ENCODE data around the gene BOD1L1.
"Not testable (repeated sequence)": the region's sequence is repeated elsewhere in the genome, so short reads cannot be mapped to it uniquely, and the experiment has no call there.

BOD1L1 gene

DNA sequence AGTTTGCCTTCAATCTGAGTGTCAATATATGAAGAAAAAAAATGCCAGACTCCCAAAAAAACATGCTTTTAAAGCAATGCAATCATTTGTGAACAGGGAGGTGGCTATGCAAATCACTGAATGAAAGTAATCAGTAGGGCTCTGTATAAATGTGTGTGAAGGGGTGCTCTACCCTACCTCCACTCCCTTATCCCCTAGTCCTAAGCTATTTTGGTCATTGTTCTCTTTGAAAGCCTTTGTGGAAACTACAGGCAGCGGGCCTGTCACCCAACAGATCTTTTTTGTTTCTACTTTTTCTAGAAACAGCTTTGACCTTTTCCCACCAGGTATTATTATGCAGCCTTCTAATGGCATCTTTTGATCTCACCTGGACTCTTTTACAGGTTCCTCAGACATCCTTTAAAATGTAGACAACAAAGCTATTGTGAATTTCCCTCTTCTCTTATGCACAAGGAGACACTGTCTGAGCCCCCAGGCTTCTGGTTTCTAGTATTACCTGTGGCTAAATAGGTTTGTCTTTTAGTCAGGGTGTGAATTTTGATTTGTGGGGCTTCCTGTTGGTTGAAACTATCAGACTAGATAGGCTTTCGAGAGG, 9.2 kb downstream of the BOD1L1 start:
- DNase-seq = no peak

DNA sequence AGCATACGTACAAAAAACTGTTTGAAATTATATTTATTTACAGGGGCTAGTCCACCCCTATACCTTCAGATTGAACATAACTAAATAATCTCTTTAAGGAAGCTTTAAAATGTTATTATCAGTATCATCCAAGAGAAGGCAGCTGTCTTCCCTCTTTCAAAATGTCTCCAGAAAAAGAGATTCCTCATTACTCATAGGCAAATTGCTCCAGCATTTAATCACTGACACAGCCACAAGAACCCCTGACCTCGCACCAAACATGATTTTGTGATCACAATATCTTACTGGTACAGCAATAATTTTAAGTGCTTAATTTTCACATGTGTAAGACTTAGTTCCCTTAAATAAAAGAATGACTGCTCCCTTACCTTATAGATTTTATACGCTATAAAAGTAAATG, 9.7 kb downstream of the BOD1L1 start:
- DNase-seq = no peak

- DNase-seq = no peak
Measured at GRCh38 chr4:13616597-13616996, 10.9 kb downstream of the BOD1L1 start.

- no peak for DNase-seq
Measured at GRCh38 chr4:13615161-13615560, 12.4 kb downstream of the BOD1L1 start.

GRCh38 chr4:13612569-13612968, 15.0 kb downstream of the BOD1L1 start:
- DNase-seq = no peak

GRCh38 chr4:13611283-13611842, 16.2 kb downstream of the BOD1L1 start:
- no peak for DNase-seq

DNA sequence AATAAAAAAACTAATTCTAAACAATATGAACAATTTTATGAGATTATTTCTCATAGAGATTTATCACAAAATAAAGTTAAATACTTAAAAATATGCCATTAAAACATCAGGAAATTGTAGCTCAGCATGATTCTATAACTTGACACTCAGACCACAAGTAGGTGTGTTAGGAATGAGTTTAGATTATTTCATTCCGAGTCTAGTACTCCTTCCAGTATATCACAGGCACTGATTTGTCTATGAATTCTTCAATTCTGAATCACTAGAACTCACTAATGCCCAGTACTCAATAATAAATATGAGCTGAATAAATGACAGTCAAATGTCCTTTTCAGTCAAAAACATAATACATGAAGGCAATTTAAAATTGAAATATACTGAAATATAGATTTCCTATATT, 22.2 kb downstream of the BOD1L1 start:
- no peak for DNase-seq

DNA sequence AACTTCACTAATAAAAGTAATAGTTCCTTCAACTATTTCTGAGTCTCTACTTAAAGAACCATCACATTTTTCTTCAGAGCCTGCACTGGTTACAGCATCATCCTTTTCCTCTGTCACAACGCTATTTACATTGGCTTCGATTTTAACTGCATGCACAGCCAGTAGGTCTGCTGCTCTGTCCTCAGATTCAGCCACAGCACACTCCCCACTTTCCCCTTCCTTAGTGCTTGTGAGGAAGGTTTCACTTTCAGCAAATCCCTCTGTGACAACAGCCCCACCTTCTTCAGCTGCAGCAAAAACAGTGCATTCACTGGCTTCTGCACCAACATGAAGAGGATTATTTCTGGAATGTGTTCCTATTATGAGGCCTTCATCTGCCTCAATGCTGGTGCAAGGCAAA, 25.7 kb downstream of the BOD1L1 start:
- DNase-seq = no peak

DNA sequence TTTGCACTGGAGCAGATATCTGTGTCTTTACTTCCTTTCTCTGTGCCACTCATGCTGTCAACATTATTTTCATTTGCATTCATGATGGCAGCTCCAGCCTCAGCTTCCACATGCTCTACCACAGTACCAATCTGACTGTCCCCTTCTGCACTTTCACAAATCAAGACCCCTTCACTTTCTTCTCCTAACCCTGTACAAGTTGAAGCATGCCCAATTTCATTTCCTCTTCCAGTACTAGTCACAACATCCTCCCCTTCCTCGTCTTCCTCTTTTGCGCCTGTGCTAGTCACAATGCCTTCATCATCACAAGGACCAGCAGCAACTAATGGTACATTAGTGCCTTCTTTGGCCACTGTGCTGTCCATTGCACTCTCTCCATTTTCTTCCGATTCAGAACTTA, 26.5 kb downstream of the BOD1L1 start:
- no peak for DNase-seq

DNA sequence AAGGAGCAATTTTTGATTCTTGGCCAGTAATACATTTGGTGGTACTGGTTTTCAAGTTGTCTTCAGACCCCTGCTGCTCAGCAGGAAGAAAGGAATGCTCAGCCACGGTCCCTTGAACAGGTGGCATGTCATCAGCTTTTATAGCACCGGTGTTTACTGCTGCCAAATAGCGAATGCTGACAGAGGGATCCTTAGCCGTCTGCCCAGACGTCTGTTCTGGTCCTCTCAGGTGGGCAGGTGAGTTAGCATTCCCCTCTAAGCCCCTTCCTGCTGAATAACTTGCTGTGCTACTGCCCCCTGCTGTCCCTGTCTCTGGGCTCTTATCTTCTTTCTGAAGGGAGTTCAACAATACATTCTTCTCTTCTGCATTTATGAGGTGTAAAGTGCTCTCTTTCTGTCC, 28.4 kb downstream of the BOD1L1 start:
- no peak for DNase-seq

GRCh38 chr4:13597604-13598003, 29.9 kb downstream of the BOD1L1 start:
- DNase-seq = no peak

DNA sequence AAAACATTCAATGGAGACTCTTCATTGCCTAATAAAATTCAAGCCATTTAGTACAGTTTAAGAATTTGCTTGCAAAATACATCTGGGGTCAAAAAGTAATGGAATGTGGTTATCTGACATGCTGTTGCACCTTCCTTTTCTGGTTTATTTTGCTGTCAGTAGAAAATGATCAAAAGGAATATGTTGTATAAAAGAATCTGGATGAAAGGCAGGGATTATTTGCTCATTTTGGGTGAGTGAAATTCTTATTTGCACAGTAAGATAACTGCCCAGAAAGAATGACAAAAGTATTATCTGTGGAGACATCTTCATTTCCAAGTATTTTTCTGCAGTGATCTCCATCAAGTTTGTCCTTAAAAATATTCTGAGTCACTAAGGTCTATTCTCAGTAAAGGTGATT, 30.4 kb downstream of the BOD1L1 start:
- DNase-seq = no peak

DNA sequence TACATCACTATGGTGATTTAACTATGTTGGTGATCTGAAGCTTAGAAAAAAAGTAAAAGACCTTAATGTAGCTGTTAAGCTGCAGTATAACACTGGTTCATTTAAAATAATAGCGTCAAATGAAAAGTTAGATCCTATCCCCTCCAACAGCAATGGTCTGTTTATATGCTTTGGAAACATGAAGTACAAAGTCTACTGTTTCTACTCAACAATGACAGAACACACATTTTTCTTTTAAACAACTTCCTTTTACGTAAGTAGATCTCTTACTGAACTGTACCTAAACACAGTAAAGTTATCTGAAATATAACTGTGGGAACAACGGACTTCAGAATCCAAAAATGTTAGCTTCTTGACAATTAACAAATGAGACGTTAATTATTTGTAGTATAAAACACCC, 35.3 kb downstream of the BOD1L1 start:
- DNase-seq = no peak

GRCh38 chr4:13590766-13591165, 36.8 kb downstream of the BOD1L1 start:
- no peak for DNase-seq

DNA sequence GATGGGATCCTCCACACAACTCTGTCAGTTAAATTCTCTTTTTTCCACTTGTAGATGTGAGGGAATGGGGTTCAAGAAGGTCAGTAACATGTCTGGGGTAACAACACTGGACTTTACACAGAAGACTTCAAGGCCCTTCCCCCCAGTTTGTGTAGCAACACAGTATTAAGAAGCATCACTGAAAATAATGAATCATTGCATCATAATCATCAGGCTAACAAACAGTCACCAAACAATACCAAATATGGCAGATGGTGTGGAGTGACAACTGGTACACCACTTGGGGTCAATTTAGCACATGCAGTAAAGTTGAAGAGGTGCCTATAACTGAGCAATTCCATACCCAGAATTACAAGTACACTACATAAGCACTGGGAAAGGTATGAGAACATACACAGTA, 38.6 kb downstream of the BOD1L1 start:
- no peak for DNase-seq

DNA sequence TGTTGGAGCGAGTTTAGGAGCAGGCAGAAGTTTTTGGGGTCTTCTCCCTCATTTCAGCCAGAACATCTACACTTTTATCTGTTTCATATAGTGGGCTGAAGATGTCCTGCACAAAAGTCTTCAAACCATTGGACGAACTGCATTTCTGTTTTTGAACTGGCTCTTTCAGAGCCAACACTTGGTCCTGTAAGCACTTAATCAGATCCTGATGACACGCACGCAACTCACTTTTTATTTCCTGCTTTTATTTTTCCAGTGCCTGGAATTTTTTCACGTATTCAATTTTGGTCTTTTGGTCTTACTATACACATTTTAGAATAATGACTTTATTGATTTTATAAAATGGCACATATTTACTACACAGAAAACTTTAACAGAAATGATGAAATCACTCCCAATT, 43.0 kb downstream of the BOD1L1 start:
- DNase-seq = no peak

- DNase-seq = no peak
Measured at GRCh38 chr4:13580036-13580435, 47.5 kb downstream of the BOD1L1 start.

DNA sequence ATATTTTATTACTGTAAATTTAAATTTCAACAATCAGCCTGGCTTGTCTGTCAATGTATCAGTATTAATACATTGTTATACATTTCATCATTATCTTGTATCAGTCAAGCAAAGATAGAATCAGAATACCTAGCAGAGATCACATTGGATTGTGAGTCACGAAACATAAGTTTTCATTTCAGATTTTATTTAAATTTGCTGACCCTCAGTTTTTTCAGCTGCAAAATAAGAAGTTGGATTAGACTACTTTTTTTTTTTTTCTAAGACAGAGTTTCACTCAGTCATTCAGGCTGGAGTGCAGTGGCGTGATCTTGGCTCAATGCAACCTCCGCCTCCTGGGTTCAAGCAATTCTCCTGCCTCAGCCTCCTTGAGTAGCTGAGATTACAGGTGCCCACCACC, 49.9 kb downstream of the BOD1L1 start:
- DNase-seq = no peak

DNA sequence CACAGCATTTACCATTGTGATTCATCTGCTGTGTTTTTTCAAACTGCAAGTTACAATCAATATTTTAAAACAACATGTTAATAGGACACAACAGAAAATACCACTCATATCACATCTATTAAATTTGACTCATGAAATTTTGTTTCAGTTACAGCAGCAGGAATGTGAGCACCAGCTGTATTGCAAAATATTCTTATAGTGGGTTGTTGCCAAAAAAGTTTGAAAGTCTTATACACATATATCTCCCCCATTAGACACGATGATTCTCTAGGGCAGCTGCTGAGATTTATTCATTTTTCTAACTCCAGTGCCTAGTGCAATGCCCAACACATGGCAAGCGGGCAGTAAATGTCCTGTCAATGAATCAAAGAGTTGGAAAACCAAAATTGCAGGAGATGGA, 56.6 kb downstream of the BOD1L1 start:
- no peak for DNase-seq

GRCh38 chr4:13567125-13567524, 60.4 kb downstream of the BOD1L1 start:
- no peak for DNase-seq

DNA sequence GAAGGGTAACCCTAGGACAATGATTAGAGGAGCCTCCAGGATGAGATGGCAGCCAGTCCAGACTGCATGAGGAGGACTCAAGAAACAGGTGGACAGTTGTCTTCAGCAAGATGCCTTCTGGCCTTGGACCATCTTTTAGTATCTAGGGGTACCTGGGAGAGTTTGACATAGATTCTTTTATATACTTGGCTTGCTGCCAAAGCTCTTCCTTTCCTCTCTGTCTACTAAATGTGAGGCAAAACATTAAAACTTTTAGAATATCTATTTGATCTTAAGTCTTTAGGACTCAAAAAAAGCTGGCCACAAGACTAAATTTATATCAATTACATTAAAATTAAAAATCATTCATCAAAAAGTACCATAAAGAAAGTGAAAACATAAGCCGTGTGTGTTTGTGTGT, 64.6 kb downstream of the BOD1L1 start:
- no peak for DNase-seq

- no peak for DNase-seq
Measured at GRCh38 chr4:13561673-13562072, 65.9 kb downstream of the BOD1L1 start.

DNA sequence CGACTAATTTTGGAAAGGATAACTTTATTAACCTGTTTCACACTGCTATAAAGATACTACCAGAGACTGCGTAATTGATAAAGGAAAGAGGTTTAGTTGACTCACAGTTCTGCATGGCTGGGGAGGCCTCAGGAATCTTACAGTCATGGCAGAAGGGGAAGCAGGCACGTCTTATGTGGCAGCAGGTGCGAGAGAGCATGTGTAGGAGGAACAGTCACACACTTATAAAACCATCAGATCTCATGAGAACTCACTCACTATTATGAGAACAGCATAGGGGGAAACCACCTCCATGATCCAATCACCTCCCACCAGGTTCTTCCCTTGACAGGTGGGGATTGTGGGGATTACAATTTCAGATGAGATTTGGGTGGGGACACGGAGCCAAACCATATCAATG, 67.4 kb downstream of the BOD1L1 start:
- not testable (repeated sequence) for DNase-seq

- peak; percentile 64 for DNase-seq
Measured at GRCh38 chr4:13559413-13559812, 68.1 kb downstream of the BOD1L1 start.

DNA sequence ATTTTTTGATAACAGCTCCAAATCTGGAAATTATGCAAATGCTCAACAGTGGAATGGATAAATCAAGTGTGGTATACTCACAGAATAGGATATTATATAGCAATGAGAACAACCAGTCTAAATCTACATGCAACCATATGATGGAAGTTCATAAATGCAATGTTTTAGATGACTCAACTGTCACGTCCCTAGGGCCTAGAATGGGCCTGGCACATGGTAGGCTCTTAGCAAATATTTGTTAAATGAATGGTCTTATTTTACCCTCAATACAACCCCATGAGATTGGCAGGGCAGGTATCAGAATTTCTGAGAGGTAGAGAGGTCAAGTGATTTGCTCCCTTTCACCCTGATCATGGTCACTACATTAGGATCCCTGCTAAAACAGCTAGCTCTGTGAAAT, 68.6 kb downstream of the BOD1L1 start:
- DNase-seq = no peak
